Stomach (tissue), 9 donors: Measurements from ENCODE around the gene EFCC1. TPM values are rescaled to one million over a fixed set of nuclear protein-coding genes. Genes with fewer than 3 reads are reported as not detected.
A peak's percentile ranks its signal among the peaks of the same experiment; 100 is the strongest.

ENCODE experiments used
- DNase-seq, 2 donors: peaks; one replicate each; pipeline versions ENCODE4 v3.0.0 to v3.0.0-alpha.2; 2013 to 2019
- H3K27ac ChIP-seq, 5 donors: fragments of 200-600 bp in 4 of 5; sonication (generic) in 4 of 5; one replicate each; pipeline ENCODE4 v1.5.1; 2013 to 2019; ENCODE audit warnings: mild to moderate bottlenecking in 1 of 5, moderate library complexity in 1 of 5
- H3K27me3 ChIP-seq, 3 donors: fragments of 200-600 bp; sonication (generic); one replicate each; pipeline ENCODE4 v1.5.1; 2017 to 2019; ENCODE audit warnings: mixed run types in 1 of 3
- H3K36me3 ChIP-seq, 4 donors: fragments of 200-600 bp; sonication (generic); 1 replicate in 3 of 4; 2 replicates in 1 of 4; pipeline ENCODE4 v1.5.1; 2016 to 2019
- H3K4me1 ChIP-seq, 4 donors: fragments of 200-600 bp; sonication (generic); one replicate each; pipeline ENCODE4 v1.5.1; 2016 to 2019
- H3K4me3 ChIP-seq, 4 donors: fragments of 200-600 bp; sonication (generic) in 3 of 4; one replicate each; pipeline ENCODE4 v1.5.1; 2016 to 2019; ENCODE audit warnings: mild to moderate bottlenecking in 1 of 4
- H3K9me3 ChIP-seq, 4 donors: fragments of 200-600 bp; sonication (generic); one replicate each; pipeline ENCODE4 v1.5.1; 2016 to 2019
- EP300 ChIP-seq: sonication (generic); formaldehyde crosslinking; IDR thresholded peaks from one replicate; pipeline ENCODE4 v1.6.1; 2017; ENCODE audit warnings: antibody characterized with exemption
- POLR2A ChIP-seq, 4 donors: fragments of 450-650 bp; IDR thresholded peaks; one replicate each; pipeline ENCODE4 v1.6.1; 2016; ENCODE audit warnings: antibody characterized with exemption in 4 of 4, control low read depth in 2 of 4, mild to moderate bottlenecking in 1 of 4, moderate library complexity in 1 of 4
- POLR2AphosphoS5 ChIP-seq, 3 donors: sonication (generic); formaldehyde crosslinking; IDR thresholded peaks; one replicate each; pipeline ENCODE4 v1.6.1; 2016; ENCODE audit warnings: antibody characterized with exemption in 3 of 3
- WGBS, 5 donors: extraction: QIAGEN DNeasy Blood & Tissue Kit in 3 of 5; methylation state at CpG; one replicate each; pipeline versions ENCODE4 v1.1.5 to v1.1.7; 2013 to 2018; 5-methylcytosine and 5-hydroxymethylcytosine counted together
- intact Hi-C: fragments of 100-400 bp; cut with DNase I; formaldehyde crosslinking; loops from one replicate; pipeline ENCODE4 v1.15.1; 2023; ENCODE audit warnings: low total_unique reads
- polyA plus RNA-seq, 3 donors: library from polyadenylated mRNA; stranded (reverse); fragments of 200-250 nt; gene quantifications; one replicate each; pipeline ENCODE4 v1.2.3, GENCODE V29; 2013
- total RNA-seq, 5 donors: library from RNA; depleted of rRNA; stranded (reverse); fragments of >200 nt; gene quantifications; one replicate each; pipeline versions ENCODE4 v1.1.0 to v1.2.3, GENCODE V29; 2014 to 2016
- TF ChIP-seq, protein P1 (sequence below), 7 experiments: fragments of 450-650 bp in 4 of 7; fragments of 200-600 bp in 3 of 7; sonication (generic) in 3 of 7; IDR thresholded peaks; one replicate each; pipeline ENCODE4 v1.5.1; 2016 to 2019; ENCODE audit warnings: antibody characterized with exemption in 7 of 7, control low read depth in 2 of 7, mild to moderate bottlenecking in 1 of 7
- donor health status: healthy with polysubstance abuse.
- donor health status: Bipolar disorder and iron deficiency.
- donor health status: healthy.

EFCC1 gene
- total and polyA plus RNA-seq, 8 donors = 1.0 to 13.9 (median 9.2) TPM

DNA sequence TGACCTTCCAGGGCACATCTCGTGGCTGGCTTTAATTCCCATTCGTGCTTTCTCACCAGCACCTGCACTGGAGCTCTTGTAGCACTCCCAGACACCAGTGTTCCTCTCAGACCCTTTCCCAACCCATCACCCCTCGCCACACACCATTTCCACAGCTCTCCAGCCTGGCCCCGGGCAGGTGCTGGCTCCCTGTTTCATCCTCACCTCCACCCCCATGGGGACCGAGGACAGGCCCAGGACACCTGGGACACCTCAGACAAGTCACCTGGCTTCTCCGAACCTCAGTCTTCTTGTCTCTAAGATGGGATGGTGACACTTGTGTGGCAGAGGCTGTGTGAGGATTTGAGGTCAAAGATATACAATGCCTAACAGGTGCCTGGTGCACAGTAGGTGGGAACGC lies 32.0 kb downstream of the EFCC1 start:
- Histone ChIP-seq H3K4me3 (no peak overlapping the region), H3K36me3 (peaks cover 0 to 25% (median 11%) of the 10 kb centered on the region in 4 donors), H3K9me3 (no peaks in the 10 kb centered on the region), H3K4me1 (peaks cover 0 to 21% (median 16%) of the 10 kb centered on the region in 4 donors), H3K27ac (no peak overlapping the region), H3K27me3 (no peaks in the 10 kb centered on the region)
- TF ChIP-seq POLR2A (IDR thresholded peaks at IDR 0.05) (no peak), POLR2AphosphoS5 (IDR thresholded peaks at IDR 0.05) (no peak), EP300 (no peak)
- TF ChIP-seq, protein P1, sequence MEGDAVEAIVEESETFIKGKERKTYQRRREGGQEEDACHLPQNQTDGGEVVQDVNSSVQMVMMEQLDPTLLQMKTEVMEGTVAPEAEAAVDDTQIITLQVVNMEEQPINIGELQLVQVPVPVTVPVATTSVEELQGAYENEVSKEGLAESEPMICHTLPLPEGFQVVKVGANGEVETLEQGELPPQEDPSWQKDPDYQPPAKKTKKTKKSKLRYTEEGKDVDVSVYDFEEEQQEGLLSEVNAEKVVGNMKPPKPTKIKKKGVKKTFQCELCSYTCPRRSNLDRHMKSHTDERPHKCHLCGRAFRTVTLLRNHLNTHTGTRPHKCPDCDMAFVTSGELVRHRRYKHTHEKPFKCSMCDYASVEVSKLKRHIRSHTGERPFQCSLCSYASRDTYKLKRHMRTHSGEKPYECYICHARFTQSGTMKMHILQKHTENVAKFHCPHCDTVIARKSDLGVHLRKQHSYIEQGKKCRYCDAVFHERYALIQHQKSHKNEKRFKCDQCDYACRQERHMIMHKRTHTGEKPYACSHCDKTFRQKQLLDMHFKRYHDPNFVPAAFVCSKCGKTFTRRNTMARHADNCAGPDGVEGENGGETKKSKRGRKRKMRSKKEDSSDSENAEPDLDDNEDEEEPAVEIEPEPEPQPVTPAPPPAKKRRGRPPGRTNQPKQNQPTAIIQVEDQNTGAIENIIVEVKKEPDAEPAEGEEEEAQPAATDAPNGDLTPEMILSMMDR (IDR thresholded peaks at IDR 0.05) = no peak
- no peak for DNase-seq
- intact Hi-C loops = no loop called here
- 86 to 90% (median 89%) methylated on average over 7 of the region's 7 CpGs for WGBS, 5 donors

GRCh38 chr3:129033633-129034321 lies 32.7 kb downstream of the EFCC1 start:
- Histone ChIP-seq H3K27me3 (no peaks in the 10 kb centered on the region), H3K27ac (no peak overlapping the region), H3K4me1 (peaks cover 0 to 21% (median 16%) of the 10 kb centered on the region in 4 donors), H3K9me3 (no peaks in the 10 kb centered on the region), H3K36me3 (peaks cover 0 to 25% (median 11%) of the 10 kb centered on the region in 4 donors), H3K4me3 (no peak overlapping the region)
- DNase-seq = no peak
- intact Hi-C loops = no loop called here
- WGBS, 5 donors = 88 to 94% (median 92%) methylated on average over 4 to 12 of the region's 12 CpGs
- TF ChIP-seq POLR2AphosphoS5 (IDR thresholded peaks at IDR 0.05) (no peak), EP300 (no peak), POLR2A (IDR thresholded peaks at IDR 0.05) (no peak)
- TF ChIP-seq, protein P1 (IDR thresholded peaks at IDR 0.05) = no peak

- DNase-seq = no peak
- 88 to 94% (median 89%) methylated on average over 6 of the region's 6 CpGs for WGBS, 5 donors
- H3K27ac ChIP-seq = peak overlapping the region in 1 of 5 donors; percentile 45
- H3K27me3 ChIP-seq = no peaks in the 10 kb centered on the region
- H3K4me1 ChIP-seq = peaks cover 0 to 26% (median 20%) of the 10 kb centered on the region in 4 donors
- intact Hi-C loops = no loop called here
- H3K36me3 ChIP-seq = peaks cover 0 to 25% (median 11%) of the 10 kb centered on the region in 4 donors
- no peak overlapping the region for H3K4me3 ChIP-seq
- no peaks in the 10 kb centered on the region for H3K9me3 ChIP-seq
- no peak for TF ChIP-seq POLR2A (IDR thresholded peaks at IDR 0.05)
- TF ChIP-seq POLR2AphosphoS5 (IDR thresholded peaks at IDR 0.05) = no peak
- TF ChIP-seq, protein P1 (IDR thresholded peaks at IDR 0.05) = no peak
- no peak for TF ChIP-seq EP300
Measured at GRCh38 chr3:129034642-129035041, 33.5 kb downstream of the EFCC1 start.

DNA sequence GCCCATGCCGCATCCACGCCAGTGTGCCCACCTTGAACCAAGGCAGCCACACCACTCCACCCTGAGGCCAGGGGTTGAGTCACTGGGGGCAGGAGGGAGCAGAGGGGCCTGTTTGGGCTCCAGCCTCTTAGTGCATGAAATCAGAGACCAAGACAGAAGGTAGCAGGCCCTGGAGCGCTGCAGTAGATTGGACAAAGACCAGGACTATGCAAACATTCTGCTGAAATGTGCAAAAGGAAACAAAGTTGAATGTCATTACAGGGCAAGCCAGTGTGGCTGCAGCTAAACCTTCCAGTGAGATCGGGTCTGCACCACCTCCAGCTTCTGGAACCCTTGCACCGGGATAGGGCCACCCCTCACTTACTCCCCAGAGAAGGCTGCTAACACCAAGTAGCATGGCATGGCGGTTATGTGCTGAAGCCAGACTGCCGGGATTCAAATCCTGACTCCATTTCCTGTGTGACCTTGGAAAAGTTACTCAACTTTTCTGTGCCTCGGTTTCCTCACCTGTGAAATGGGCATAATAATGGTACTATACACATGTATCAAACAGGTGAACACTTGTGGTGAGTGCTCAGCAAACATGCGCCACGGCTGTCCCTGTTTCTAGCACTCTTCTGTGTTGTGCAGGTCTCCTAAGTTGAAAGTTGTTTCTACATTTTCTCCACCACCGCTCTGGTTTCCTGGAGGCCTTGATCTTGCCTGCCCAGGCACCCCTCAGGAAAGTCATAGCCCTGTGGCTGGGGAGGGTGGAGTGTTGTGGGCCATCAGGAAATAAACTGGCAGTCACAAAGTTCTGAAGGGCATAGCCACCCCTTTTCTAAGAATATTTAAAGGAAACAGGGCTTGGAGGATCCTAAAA lies 34.5 kb downstream of the EFCC1 start:
- DNase-seq = no peak
- Histone ChIP-seq H3K4me1 (peaks cover 0 to 30% (median 22%) of the 10 kb centered on the region in 4 donors), H3K27ac (peak overlapping the region in 2 of 5 donors; percentile 9 to 45), H3K36me3 (peaks cover 0 to 25% (median 10%) of the 10 kb centered on the region in 4 donors), H3K27me3 (no peaks in the 10 kb centered on the region), H3K4me3 (no peak overlapping the region), H3K9me3 (no peaks in the 10 kb centered on the region)
- TF ChIP-seq POLR2A (IDR thresholded peaks at IDR 0.05) = no peak
- TF ChIP-seq POLR2AphosphoS5 (IDR thresholded peaks at IDR 0.05) = no peak
- no peak for TF ChIP-seq EP300
- TF ChIP-seq, protein P1 (IDR thresholded peaks at IDR 0.05) = no peak
- WGBS, 5 donors = 67 to 76% (median 70%) methylated on average over 9 to 11 of the region's 11 CpGs
- intact Hi-C loops = no loop called here
